Activated CD8-positive, alpha-beta memory T cell treated with anti-CD3 and anti-CD28 coated beads for 48 hours (primary cell): ENCODE data around the gene TAC1.
"Not testable (repeated sequence)": the region's sequence is repeated elsewhere in the genome, so short reads cannot be mapped to it uniquely, and the experiment has no call there.

Source experiments
- DNase-seq, 3 experiments: peaks; one replicate each; pipeline ENCODE4 v3.0.0-alpha.2; 2020; ENCODE audit warnings: low read depth in 2 of 3, low spot score in 2 of 3

TAC1 gene, protein sequence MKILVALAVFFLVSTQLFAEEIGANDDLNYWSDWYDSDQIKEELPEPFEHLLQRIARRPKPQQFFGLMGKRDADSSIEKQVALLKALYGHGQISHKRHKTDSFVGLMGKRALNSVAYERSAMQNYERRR

DNA sequence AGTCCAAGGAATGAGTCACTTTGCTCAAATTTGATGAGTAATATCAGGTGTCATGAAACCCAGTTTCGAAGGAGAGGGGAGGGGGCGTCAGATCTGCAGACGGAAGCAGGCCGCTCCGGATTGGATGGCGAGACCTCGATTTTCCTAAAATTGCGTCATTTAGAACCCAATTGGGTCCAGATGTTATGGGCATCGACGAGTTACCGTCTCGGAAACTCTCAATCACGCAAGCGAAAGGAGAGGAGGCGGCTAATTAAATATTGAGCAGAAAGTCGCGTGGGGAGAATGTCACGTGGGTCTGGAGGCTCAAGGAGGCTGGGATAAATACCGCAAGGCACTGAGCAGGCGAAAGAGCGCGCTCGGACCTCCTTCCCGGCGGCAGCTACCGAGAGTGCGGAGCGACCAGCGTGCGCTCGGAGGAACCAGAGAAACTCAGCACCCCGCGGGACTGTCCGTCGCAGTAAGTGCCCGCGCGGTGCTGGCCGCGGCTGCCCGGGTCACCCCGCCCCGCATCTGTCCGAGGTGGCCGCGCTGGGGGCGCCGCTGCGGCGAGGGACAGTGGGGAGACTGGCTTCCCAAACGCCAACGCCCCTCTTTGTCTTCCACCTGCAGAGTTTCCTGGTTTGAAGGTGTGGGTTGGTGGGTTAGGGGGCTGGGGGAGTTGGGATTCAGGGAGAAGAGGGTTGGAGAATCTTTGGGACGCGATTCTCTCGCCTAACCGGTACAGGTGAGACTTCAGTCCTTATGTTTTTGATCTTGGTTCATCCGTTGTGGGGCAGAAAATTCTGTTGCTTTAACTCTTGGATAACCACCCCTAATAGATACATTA is at the start of gene TAC1:
Gene TAC1, plus strand, starts transcription at position 351 of the 829 bp plus-strand sequence. CDS start 527 bp downstream, outside the sequence.
- DNase-seq = no peak

DNA sequence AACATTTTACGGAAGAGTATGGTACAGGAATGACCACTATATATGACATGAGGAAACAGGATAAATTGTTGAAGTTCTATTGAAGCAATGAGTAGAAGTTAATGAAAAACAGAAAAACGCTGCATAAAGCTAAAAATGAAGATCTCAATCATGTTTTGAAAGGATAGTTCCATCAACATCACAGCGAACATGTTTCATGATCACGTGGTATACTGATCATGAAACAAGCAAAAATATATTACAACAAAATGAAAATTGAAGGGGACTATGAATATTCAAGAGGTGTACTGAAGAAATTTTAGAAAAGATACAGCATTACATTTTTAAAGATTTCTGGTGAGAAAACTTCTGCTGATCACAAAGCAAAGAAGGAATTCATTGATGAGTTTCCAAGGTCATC is 45.9 kb upstream of the TAC1 start:
- DNase-seq = no peak

DNA sequence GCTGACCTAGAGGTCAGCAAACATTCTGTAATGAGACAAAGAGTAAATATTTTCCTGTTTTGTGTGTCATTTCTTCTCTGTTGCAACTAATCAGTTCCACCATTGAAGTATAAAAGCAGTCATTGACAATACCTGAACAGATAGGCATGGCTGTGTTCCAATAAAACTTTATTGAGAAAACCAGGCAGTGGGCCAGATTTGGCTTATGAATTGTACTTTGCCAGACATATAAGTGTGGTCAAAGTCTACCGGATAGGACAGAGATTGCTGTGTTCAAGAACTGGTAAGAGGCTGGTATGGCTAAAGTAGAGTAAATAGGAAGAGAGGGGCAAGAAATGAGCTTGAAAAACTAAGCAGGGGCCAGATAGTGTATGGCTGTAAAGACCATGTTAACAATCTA is 38.3 kb upstream of the TAC1 start:
- DNase-seq = no peak

DNA sequence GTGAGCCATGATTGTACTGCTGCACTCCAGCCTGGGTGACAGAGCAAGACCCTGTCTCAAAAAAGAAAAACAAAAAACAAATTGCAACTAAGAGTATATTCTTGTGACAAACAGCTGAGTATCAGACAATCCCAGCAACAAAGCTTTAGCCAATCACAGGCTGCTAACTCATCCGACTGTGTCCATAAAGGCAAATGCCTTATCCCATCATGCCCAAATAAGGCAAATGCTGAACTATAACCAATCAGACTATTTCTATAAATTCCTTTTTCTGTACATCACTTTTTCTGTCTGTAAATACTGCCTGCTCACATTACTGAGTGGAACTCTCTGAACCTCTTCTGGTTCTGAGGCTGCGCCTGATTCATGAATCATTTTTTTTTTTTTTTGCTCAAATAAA is 37.5 kb upstream of the TAC1 start:
- DNase-seq = no peak

DNA sequence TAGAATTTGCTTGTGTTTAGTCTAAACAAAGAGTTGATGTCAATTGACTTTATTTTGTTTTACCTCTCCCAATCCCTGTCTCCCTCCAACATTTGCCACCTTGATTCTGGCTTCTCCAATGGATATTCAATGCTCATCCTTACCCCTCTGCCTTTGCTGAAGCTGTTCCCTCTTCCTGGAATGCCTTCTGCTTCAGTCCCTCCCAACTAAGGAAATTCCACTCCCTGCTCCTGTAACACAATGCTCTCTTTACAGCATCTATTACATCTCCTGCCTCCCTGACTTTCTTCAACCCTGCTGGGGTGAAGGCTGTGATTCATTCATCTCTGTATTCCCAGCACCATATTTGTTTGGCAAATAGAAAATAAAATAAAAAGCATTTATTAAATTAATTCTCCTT is 34.5 kb upstream of the TAC1 start:
- DNase-seq = no peak

DNA sequence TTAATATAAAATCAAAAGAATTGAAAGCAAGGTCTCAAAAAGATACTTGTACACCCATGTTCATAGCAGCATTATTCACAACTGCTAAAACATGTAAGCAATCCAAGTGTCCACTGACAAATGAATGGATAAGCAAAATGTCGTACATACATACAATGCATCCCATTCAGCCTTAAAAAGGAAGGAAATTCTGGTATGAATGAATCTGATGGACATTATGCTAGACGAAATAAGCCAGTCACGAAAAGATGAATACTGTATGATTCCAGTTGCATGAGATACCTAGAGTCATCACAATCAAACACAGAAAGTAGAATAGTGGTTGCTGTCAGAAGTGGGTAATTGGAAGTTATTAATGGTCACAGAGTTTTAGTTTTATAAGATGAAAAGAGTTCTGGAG is 9.5 kb upstream of the TAC1 start:
- no peak for DNase-seq

DNA sequence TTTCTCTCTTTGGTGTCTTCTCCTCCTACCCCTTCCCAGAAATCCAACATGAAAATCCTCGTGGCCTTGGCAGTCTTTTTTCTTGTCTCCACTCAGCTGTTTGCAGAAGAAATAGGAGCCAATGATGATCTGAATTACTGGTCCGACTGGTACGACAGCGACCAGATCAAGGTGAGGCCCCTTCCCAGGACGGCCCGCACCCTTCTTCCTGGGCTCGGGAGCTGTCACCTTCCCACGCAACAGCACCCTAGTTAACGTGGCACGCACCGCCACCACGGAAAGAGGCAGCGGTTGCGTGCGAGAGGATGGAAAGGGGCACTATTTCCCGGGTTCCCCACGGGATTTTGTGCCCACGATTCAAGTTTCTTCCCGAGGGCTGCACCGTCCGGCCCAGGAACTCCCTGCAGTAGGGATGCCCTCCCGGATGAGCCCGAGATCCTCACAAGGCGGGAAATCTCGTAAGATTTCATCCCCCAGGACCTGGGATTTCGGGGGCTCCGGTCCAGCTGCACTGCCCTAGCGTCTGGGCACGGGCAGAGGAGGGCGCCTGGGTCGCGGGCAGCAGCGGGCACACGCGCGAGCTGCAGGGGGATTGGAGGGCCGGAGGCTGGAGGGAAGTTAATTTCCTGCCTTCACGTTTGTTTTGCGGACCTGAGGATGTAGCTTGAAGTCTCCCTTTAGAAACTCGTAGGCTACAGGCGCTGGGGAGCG is 834 bp downstream of the TAC1 start:
- no peak for DNase-seq

DNA sequence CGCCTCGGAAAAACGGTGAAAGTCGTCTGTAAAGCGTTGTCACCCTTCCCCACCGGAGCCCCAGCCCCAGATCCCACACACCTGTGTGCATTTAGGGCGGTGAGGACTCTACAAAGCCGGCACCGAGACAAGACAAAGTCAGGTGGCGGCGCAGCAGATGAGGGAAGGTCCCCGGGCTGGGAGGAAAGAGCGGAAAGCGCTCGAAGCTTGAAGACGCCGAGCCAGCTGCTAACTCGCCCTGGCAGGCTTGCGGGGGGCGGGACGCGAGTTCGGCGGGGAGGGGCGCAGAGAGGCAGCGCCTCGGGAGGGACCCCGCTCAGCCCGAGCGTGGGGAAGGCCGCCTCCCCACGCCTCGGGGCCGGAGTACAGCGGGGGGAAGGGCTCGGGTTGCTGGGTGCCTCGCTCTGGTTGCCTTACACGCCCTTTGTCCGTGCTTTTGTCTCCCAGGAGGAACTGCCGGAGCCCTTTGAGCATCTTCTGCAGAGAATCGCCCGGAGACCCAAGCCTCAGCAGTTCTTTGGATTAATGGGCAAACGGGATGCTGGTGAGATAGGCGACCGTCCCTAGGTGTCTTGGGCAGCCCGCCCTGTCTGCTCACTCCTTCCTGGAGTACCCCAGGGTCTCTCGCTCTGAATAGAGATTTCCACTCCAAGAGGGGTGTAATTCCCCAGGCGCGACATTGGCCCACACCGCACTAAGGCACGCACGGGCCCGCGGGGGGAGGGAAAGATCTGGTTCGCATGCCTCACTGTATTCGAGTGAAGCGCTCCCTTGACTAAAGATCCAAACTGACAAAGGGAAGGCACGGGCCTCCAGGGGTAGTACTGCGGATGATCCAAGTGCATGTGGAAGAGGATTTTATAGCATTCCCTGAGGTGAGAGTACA is 1.6 kb downstream of the TAC1 start:
- DNase-seq = no peak

DNA sequence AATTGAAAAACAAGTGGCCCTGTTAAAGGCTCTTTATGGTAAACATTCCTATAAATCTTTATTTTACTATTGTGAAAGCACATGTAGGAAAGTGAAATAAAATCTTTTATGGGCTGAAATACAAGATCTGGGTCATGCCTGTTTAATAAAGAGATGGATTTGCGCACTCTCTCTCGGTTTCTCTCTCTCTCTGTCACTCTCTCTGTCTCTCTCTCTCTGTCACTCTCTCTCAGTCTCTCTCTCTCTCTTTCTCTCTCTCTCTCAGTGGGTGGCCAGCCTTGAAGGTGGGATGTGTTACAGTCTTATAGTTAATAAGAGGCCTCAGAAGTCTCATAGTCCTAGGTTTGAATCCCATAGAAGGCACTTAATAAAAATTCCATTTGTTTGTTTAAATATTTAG is 2.4 kb downstream of the TAC1 start:
- no peak for DNase-seq

DNA sequence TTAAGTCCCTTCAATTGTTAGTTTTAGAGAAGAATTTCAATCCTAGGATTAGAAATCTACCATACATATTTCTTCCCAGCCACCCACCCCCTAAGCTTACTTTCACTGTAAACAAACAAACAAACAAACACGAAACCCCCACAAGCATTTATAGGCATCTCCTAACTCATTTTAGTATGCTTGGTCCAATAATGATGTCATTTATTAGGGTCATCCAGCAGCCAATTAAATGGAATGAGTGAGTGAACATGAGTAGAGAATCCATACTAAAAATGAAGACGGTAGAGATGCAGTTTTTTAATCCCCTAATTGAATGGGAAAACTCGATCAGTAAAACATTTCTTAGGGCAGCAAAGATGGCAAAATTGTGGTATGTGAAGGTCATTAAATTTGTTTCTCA is 3.2 kb downstream of the TAC1 start:
- DNase-seq = no peak

DNA sequence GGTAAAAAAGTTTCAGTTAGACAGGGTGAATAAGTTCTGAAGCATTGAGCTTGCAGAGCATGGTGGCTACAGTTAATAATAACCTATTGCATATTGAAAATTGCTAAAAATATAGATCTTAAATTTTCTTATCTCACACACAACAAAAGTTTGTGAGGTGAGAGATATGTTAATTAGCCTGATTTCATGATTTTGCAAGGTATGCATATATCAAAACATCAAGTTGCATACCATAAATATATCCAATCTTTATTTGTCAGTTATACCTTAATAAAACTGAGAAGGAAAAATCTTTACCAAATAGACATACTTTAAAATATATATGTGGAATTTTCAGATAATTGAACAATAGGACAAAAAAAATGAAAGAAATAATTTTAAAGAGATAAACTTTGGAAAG is 16.6 kb downstream of the TAC1 start:
- no peak for DNase-seq

DNA sequence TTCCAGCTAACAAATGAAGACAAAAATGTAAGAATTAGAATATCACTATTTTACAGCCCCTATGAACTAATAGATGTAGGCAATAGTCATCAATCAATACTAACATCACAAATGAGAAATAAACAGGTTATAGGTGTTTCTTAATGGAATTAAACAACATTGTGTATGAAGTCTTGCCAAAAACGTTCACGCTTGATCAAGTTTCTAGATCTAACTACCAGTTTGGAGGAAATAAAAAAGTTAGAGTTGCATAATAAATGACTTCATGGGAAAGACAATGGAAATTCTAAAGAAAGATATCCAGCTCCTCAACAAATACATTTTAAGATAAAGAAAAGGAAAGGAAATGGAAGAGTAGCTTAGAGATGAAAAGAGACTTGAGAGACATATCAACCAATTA is 19.7 kb downstream of the TAC1 start:
- no peak for DNase-seq

DNA sequence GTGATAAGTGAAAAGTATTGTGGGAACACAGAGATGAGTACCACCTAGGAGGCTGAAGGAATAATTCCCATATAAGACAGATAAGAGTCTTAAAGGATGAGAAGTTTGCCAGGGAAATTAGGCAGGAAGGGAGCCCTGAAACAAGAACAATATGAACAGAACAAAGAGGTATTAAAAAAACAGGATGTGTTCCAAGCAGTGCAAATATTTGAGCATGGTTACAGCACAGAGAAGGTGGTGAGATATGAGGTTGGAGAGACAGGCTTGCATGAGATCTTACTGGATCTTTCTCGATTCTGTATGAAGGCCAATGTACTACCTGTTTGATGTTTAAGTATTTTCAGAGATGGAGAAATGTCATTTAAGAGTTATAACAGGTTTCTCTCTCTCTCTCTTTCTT is 20.3 kb downstream of the TAC1 start:
- DNase-seq = no peak

DNA sequence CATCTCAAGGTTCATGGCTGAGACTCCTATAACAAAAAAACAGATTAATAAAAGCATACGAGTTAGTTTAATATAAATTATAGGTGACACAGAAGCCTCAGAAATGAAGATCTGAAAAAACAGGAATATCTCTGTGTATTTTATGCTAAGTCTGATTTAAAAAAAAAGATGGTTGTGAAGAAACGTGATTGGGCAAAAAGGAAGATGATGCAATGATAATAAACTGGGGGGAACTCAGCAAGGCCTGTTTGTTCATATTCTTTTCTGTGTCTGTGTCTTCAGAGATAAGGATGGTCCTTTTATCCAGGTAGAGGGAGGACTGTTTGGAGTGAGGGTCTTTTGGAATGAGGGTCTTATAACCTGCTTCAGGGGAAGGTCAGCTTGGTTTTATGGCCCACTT is 25.9 kb downstream of the TAC1 start:
- no peak for DNase-seq

DNA sequence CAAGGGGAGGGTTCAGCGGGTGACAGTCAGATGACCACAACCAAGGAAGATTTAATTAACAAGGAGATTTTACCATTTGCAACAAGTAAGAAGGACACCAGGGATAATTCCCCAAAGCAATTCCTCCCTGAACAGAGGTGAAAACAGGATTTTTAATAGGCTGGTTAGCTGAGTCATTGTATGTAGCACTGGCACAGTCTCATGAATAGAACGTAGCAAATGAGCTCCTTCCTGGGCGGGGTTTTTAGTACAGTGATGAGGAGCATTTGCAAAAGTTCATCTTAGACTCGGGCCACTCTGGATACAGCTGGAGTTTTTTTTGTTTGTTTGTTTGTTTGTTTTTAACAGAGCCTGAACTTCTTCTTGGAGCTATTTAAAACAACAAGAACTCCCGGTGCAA is 39.0 kb downstream of the TAC1 start:
- no peak for DNase-seq

DNA sequence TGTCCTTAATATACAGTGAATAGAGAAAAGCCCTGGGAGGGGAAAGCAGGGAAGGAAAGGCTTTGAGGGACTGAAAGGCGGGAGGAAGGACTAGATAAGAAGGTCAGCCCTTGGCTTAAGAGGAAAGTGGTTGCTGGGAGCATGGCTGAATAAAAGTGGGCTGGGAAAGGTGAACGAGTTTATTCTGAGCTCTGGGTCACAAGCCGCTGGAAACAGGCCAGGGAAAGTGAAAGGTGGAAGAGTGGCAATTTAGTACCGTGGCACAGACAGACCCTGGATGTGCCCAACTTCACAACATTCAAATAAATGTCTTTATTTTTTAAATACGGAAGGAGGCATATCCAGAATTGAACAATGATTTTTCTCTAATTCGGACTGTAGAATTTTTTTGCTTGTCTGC is 39.7 kb downstream of the TAC1 start:
- DNase-seq = no peak

DNA sequence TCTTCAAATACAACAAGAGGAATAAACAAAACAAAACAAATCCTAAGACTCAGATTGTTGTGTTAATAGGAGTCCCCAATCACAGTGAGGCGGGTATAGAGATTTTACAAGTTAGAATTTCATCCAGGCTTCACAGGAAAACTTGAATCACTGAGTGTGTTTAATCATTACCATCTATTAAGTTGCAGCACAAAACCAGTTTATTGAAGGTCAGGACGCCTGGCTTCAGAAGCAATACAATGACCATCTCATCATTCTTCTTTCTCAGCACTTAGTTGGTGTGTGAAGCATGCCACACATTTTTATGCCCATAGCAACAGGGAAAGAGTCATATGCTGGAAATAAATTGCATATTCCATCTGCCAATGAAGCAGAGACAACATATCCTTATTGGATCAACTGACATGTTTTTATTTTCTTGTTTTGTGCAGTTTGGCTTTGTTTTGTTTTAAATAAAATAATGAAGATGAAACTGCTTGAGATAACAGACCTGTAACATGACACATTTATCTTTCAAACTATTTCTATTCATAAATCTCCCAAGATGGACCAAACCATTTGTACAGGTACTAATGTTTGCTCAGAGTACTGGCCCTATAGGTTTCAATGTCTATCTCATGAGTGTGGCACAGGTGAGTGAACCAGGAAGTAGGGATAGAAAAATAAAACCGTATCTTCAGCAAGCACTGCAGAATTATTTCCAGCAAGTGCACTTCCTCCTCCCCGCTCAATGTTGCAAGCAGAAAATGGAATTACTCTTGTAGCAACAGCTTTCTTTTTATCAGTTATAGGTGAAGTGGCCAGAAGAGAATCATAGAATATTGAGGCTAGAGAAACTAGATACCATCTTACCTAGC is 40.4 kb downstream of the TAC1 start:
- no peak for DNase-seq

DNA sequence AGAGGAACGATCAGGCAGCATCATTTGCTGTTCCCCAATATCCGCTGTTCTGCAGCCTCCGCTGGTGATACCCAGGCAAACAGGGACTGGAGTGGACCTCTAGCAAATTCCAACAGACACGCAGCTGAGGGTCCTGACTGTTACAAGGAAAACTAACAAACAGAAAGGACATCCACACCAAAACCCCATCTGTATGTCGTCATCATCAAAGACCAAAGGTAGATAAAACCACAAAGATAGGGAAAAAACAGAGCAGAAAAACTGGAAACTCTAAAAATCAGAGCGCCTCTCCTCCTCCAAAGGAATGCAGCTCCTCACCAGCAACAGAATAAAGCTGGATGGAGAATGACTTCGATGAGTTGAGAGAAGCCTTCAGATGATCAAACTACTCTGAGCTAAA is 54.5 kb downstream of the TAC1 start:
- not testable (repeated sequence) for DNase-seq
